Right lobe of liver (tissue), 6 donors: ENCODE data around the gene PPAN. TPM values are rescaled to one million over a fixed set of nuclear protein-coding genes. Genes with fewer than 3 reads are reported as not detected.

Source experiments
- ATAC-seq, 4 donors: fragments of 200-7000 bp; cut with Tn5 transposase; one replicate each; pipeline ENCODE4 v1.9.1; 2020; ENCODE audit warnings: mild to moderate bottlenecking in 4 of 4, moderate library complexity in 4 of 4
- DNase-seq, 3 donors: peaks; one replicate each; pipeline ENCODE4 v3.0.0-alpha.2; 2020
- H3K27ac ChIP-seq, 3 donors: fragments of 200-600 bp; one replicate each; pipeline ENCODE4 v1.8.0; 2022
- H3K27me3 ChIP-seq, 2 donors: fragments of 200-600 bp; one replicate each; pipeline ENCODE4 v1.8.0; 2022
- H3K36me3 ChIP-seq, 4 donors: fragments of 200-600 bp; sonication (generic) in 1 of 4; one replicate each; pipeline versions ENCODE4 v1.5.1 to v1.8.0; 2017 to 2022; ENCODE audit warnings: control low read depth in 1 of 4
- H3K4me1 ChIP-seq, 4 donors: fragments of 200-600 bp; sonication (generic) in 1 of 4; one replicate each; pipeline versions ENCODE4 v1.5.1 to v1.8.0; 2017 to 2022; ENCODE audit warnings: control low read depth in 1 of 4
- H3K4me3 ChIP-seq, 3 donors: fragments of 200-600 bp; one replicate each; pipeline ENCODE4 v1.8.0; 2022
- H3K9me3 ChIP-seq, 4 donors: fragments of 200-600 bp; sonication (generic) in 1 of 4; one replicate each; pipeline versions ENCODE4 v1.5.1 to v1.8.0; 2017 to 2022; ENCODE audit warnings: control low read depth in 1 of 4
- POLR2A ChIP-seq: fragments of 450-650 bp; IDR thresholded peaks from one replicate; pipeline ENCODE4 v1.6.1; 2017; ENCODE audit warnings: antibody characterized with exemption, mild to moderate bottlenecking
- WGBS: methylation state at CpG from one replicate; pipeline ENCODE4 v1.1.6; 2018; ENCODE audit warnings: low coverage, low lambda C conversion rate; ENCODE audit not compliant: insufficient coverage; ENCODE audit errors: missing lambda C conversion rate; 5-methylcytosine and 5-hydroxymethylcytosine counted together
- intact Hi-C, 2 donors: fragments of 100-400 bp; cut with DNase I; formaldehyde crosslinking; loops; one replicate each; pipeline versions ENCODE4 v1.11.2 to v1.14.1; 2022
- total RNA-seq, 6 experiments: library from RNA; depleted of rRNA in 2 of 6; stranded (reverse); fragments of >200 nt in 2 of 6; fragmentation: NEBNext Ultra II Directional in 3 of 6; extraction: Animal tissue kit (Norgen Biotek cat#: 25700) in 3 of 6; gene quantifications; one replicate each; pipeline versions ENCODE4 v1.1.0 to v1.2.4, GENCODE V29; 2016 to 2023
- TF ChIP-seq, protein P1 (sequence below), 4 donors: fragments of 200-600 bp in 3 of 4; fragments of 450-650 bp in 1 of 4; IDR thresholded peaks; one replicate each; pipeline versions ENCODE4 v1.5.1 to v1.8.0; 2016 to 2022; ENCODE audit warnings: antibody characterized with exemption in 4 of 4, mild to moderate bottlenecking in 2 of 4
- donor health status: DM: no; HTN: yes; CAD: no.
- donor health status: DM: no; HTN: no; CAD: no.
- donor health status: DM: no; HTN: no; CAD: no.
- donor health status: DM: no; HTN: yes; CAD: no.
- donor health status: DM: no; HTN: yes; CAD: no.

Gene PPAN
- total RNA-seq, 6 experiments from 2014 or later: 11.2 to 19.9 (median 18.4) TPM

DNA sequence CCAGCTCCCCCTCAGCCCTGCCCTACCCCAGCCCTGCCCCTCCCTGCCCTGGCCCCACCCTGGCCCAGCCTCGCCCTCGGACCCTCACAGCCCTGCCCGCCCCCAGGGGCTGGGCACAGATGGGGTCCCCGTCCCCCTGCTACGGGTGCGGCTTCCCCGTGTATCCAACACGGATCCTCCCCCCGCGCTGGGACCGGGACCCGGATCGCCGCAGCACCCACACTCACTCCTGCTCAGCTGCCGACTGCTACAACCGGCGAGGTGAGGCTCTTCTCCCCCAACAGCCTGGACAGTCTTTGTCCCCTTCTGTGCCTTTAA, 14.8 kb upstream of the PPAN start:
- ATAC-seq: peak in 3 of 4 donors; percentile 0 to 1 (median 0)
- WGBS: 89% methylated on average over 11 of the region's 17 CpGs

DNA sequence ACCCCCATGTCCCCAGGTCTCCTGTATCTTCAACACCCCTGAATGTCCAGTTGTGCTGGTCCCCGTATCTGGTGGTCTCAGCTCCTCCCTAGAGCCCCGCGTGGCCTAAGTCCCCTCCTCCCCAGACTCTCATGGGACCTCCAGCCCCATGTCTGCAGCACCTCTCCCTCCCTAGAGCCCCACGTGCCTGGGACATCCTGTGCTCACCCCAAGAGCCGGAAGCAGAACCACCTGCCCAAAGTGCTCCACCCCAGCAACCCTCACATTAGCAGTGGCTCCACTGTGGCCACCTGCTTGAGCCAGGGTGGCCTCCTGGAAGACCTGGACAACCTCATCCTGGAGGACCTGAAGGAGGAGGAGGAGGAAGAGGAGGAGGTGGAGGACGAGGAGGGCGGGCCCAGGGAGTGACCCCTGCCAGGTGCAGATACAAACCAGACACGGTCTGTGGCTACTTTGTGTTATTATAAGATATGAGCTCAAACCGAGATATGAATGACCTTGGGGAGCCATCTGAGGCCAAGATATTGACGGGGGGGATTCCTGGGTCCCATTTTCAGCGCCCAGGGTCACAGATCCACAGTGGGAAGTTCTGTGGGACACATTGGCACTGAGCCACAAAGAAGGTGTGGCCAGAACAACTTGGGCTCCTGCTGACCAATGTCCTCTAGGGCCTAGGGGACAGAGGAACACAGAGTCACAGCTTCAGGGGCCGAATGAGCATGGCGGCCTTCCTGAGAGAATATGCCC, 14.1 kb upstream of the PPAN start:
- Histone ChIP-seq H3K9me3 (no peaks in the 10 kb centered on the region), H3K36me3 (peaks cover 5 to 24% (median 10%) of the 10 kb centered on the region in 4 donors), H3K27me3 (no peaks in the 10 kb centered on the region), H3K27ac (peak overlapping the region in 1 of 3 donors; percentile 56), H3K4me3 (no peak overlapping the region), H3K4me1 (peaks cover 0 to 57% (median 17%) of the 10 kb centered on the region in 4 donors)
- no peak for ATAC-seq
- DNase-seq: no peak
- TF ChIP-seq, protein P1, sequence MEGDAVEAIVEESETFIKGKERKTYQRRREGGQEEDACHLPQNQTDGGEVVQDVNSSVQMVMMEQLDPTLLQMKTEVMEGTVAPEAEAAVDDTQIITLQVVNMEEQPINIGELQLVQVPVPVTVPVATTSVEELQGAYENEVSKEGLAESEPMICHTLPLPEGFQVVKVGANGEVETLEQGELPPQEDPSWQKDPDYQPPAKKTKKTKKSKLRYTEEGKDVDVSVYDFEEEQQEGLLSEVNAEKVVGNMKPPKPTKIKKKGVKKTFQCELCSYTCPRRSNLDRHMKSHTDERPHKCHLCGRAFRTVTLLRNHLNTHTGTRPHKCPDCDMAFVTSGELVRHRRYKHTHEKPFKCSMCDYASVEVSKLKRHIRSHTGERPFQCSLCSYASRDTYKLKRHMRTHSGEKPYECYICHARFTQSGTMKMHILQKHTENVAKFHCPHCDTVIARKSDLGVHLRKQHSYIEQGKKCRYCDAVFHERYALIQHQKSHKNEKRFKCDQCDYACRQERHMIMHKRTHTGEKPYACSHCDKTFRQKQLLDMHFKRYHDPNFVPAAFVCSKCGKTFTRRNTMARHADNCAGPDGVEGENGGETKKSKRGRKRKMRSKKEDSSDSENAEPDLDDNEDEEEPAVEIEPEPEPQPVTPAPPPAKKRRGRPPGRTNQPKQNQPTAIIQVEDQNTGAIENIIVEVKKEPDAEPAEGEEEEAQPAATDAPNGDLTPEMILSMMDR (IDR thresholded peaks at IDR 0.05): no peak
- TF ChIP-seq POLR2A: no peak
- intact Hi-C loops: no loop called here
- WGBS: 52% methylated on average over 8 of the region's 13 CpGs

More for the DNA sequence above, 14.8 kb upstream of the PPAN start:
- intact Hi-C loops: no loop called here
- Histone ChIP-seq H3K4me3 (peak overlapping the region in 1 of 3 donors; percentile 31), H3K4me1 (peaks cover 0 to 52% (median 15%) of the 10 kb centered on the region in 4 donors), H3K9me3 (no peaks in the 10 kb centered on the region), H3K36me3 (peaks cover 5 to 24% (median 10%) of the 10 kb centered on the region in 4 donors), H3K27ac (peak overlapping the region; percentile 11 to 56 (median 53)), H3K27me3 (no peaks in the 10 kb centered on the region)
- TF ChIP-seq, protein P1 (IDR thresholded peaks at IDR 0.05): no peak
- TF ChIP-seq POLR2A: no peak
- DNase-seq: no peak

DNA sequence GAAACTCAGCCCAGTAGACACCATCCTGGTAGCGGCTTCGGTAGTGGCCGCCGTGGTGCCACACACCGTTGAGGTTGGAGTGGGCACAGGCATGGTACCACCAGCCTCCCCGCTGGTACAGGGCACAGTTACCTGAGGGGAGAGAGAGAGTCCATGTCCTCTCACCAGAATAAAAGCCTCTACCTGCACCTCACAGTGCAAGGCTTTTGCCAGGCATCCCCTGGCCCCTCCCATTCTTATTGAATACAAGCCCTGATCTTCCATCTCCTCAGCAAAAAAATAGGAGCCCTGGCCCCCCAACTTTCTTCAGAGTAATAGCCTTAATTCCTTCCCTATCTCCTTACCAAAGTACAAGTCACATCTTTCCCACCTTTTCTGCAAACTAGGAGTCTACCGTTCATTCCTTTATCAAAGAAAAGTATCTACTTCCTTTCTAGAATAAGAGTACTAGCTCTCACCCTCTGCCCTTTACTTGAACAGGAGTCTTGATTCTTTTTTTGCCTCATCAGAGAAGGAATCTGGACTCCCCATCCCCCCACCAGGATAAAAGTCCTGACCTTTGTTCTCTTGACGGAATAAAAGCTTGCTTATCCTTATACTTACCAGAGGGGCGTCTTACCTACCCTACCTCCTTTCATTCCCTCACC, 13.4 kb upstream of the PPAN start:
- Histone ChIP-seq H3K27ac (no peak overlapping the region), H3K27me3 (no peaks in the 10 kb centered on the region), H3K36me3 (peaks cover 5 to 24% (median 10%) of the 10 kb centered on the region in 4 donors), H3K4me3 (no peak overlapping the region), H3K4me1 (peaks cover 0 to 57% (median 17%) of the 10 kb centered on the region in 4 donors), H3K9me3 (no peaks in the 10 kb centered on the region)
- 46% methylated on average over 3 of the region's 9 CpGs for WGBS
- peak; percentile 18 for TF ChIP-seq POLR2A
- TF ChIP-seq, protein P1 (IDR thresholded peaks at IDR 0.05): no peak
- ATAC-seq: no peak
- intact Hi-C loops: no loop called here
- DNase-seq: no peak

DNA sequence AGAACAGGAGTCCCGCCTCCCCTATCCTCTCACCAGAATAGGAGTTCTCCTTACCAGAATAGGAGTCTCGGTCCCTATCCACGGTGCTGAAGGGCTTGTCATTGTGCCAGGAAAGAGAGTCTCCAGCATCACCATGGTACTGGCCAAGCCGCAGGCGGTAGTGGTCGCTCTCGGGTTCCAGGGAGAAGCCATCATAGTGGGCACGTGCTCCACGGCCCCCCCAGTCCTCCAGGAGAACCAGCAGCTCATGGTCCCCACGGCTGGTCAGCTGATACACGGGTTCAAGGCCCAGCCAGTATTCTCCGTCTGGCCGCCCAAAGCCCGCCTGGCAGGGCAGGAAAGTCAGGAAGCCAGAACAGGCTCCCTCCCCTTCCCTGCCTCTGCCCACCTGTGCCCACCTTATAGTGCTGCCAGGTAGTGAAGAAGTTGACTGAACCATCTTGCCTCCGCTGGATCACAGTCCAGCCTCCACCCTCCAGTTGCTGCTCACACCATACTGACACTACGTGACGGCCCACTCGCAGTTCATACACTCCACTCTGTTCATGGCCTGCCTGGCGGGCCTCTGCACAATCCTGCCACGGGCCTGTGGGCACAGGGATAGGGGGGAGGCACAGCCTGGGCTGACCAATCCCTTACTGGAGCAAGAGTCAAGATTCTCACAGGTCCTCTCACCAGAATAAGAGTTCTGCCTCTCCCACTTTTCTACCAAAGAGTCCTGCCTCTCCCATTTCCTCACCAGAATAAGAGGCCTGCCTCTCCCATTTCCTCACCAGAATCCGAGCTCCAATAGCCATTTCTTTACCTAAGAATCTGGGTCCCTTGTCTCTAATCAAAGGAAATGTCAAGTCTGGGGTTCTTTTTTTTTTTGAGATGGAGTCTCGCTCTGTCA, 12.6 kb upstream of the PPAN start:
- Histone ChIP-seq H3K36me3 (peaks cover 5 to 24% (median 10%) of the 10 kb centered on the region in 4 donors), H3K27me3 (no peaks in the 10 kb centered on the region), H3K4me3 (no peak overlapping the region), H3K9me3 (no peaks in the 10 kb centered on the region), H3K4me1 (peaks cover 0 to 57% (median 17%) of the 10 kb centered on the region in 4 donors), H3K27ac (no peak overlapping the region)
- intact Hi-C loops: no loop called here
- DNase-seq (no peak), ATAC-seq (no peak)
- TF ChIP-seq, protein P1 (IDR thresholded peaks at IDR 0.05): no peak
- peak; percentile 22 for TF ChIP-seq POLR2A
- WGBS: 82% methylated on average over 18 of the region's 22 CpGs
